Lower lobe of right lung (tissue), 2 donors: ENCODE measurements around the gene IRAK2. TPM values are rescaled to one million over a fixed set of nuclear protein-coding genes. Genes with fewer than 3 reads are reported as not detected.

Experiments used
- ATAC-seq, 2 donors: fragments of 200-7000 bp; cut with Tn5 transposase; one replicate each; pipeline ENCODE4 v1.9.1; 2020 to 2022; ENCODE audit warnings: mild to moderate bottlenecking in 2 of 2, moderate library complexity in 2 of 2
- DNase-seq: peaks from one replicate; pipeline ENCODE4 v3.0.0-alpha.2; 2020
- H3K27ac ChIP-seq: fragments of 200-600 bp; one replicate; pipeline ENCODE4 v1.8.0; 2022
- H3K27me3 ChIP-seq: fragments of 200-600 bp; one replicate; pipeline ENCODE4 v1.8.0; 2022; ENCODE audit warnings: low read depth
- H3K36me3 ChIP-seq: fragments of 200-600 bp; one replicate; pipeline ENCODE4 v1.8.0; 2022; ENCODE audit warnings: mild to moderate bottlenecking
- H3K4me1 ChIP-seq: fragments of 200-600 bp; one replicate; pipeline ENCODE4 v1.8.0; 2022
- H3K4me3 ChIP-seq: fragments of 200-600 bp; one replicate; pipeline ENCODE4 v1.8.0; 2022; ENCODE audit warnings: mild to moderate bottlenecking
- H3K9me3 ChIP-seq: fragments of 200-600 bp; one replicate; pipeline ENCODE4 v1.8.0; 2022
- CTCF ChIP-seq: fragments of 200-600 bp; IDR thresholded peaks from one replicate; pipeline ENCODE4 v1.8.0; 2022; ENCODE audit warnings: antibody characterized with exemption, mild to moderate bottlenecking
- intact Hi-C: fragments of 100-400 bp; cut with DNase I; formaldehyde crosslinking; loops from one replicate; pipeline ENCODE4 v1.11.0; 2022
- total RNA-seq: library from RNA; stranded (reverse); fragmentation: NEBNext Ultra II Directional; extraction: Animal tissue kit (Norgen Biotek cat#: 25700); gene quantifications from one replicate; pipeline ENCODE4 v1.2.1, GENCODE V29; 2021
- donor health status: DM: no; HTN: yes; CAD: no; lungs with severe emphysema.

Gene IRAK2
- total RNA-seq, 1 donor from 2014 or later: 3.9 TPM

- intact Hi-C loops: no loop called here
- TF ChIP-seq CTCF: no peak
- DNase-seq: no peak
- Histone ChIP-seq H3K36me3 (peaks cover 10% of the 10 kb centered on the region), H3K4me1 (peaks cover 28% of the 10 kb centered on the region), H3K27ac (no peak overlapping the region), H3K4me3 (no peak overlapping the region), H3K9me3 (no peaks in the 10 kb centered on the region), H3K27me3 (no peaks in the 10 kb centered on the region)
- peak; percentile 14 to 32 for ATAC-seq
Measured at GRCh38 chr3:10228248-10228950, 63.7 kb downstream of the IRAK2 start.

GRCh38 chr3:10229576-10229975, 64.9 kb downstream of the IRAK2 start:
- DNase-seq: no peak
- peaks cover 16% of the 10 kb centered on the region for H3K36me3 ChIP-seq
- ATAC-seq: no peak
- no peaks in the 10 kb centered on the region for H3K27me3 ChIP-seq
- H3K4me3 ChIP-seq: no peak overlapping the region
- H3K4me1 ChIP-seq: peaks cover 16% of the 10 kb centered on the region
- no peak for TF ChIP-seq CTCF
- H3K27ac ChIP-seq: no peak overlapping the region
- intact Hi-C loops: no loop called here
- no peaks in the 10 kb centered on the region for H3K9me3 ChIP-seq

GRCh38 chr3:10232137-10232536, 67.4 kb downstream of the IRAK2 start:
- Histone ChIP-seq H3K9me3 (no peaks in the 10 kb centered on the region), H3K36me3 (peaks cover 23% of the 10 kb centered on the region), H3K27ac (peak overlapping the region; percentile 31), H3K4me3 (no peak overlapping the region), H3K27me3 (no peaks in the 10 kb centered on the region), H3K4me1 (peaks cover 7% of the 10 kb centered on the region)
- intact Hi-C loops: no loop called here
- ATAC-seq (peak; percentile 67 to 80), DNase-seq (peak; percentile 62)
- no peak for TF ChIP-seq CTCF

GRCh38 chr3:10233988-10234387, 69.3 kb downstream of the IRAK2 start:
- H3K36me3 ChIP-seq: peaks cover 26% of the 10 kb centered on the region
- DNase-seq: no peak
- peaks cover 2% of the 10 kb centered on the region for H3K4me1 ChIP-seq
- H3K27ac ChIP-seq: no peak overlapping the region
- H3K9me3 ChIP-seq: no peaks in the 10 kb centered on the region
- no peak for ATAC-seq
- no peak overlapping the region for H3K4me3 ChIP-seq
- intact Hi-C loops: no loop called here
- no peaks in the 10 kb centered on the region for H3K27me3 ChIP-seq
- no peak for TF ChIP-seq CTCF

GRCh38 chr3:10234526-10235230, 70.0 kb downstream of the IRAK2 start:
- Histone ChIP-seq H3K27ac (no peak overlapping the region), H3K4me3 (no peak overlapping the region), H3K4me1 (no peaks in the 10 kb centered on the region), H3K9me3 (no peaks in the 10 kb centered on the region), H3K36me3 (peaks cover 27% of the 10 kb centered on the region), H3K27me3 (no peaks in the 10 kb centered on the region)
- ATAC-seq (no peak), DNase-seq (no peak)
- no peak for TF ChIP-seq CTCF
- intact Hi-C loops: no loop called here
